NB4 (cell line): ENCODE results near the gene TNFSF11.

ENCODE experiments used
- MYC ChIP-seq: IDR thresholded peaks from 2 replicates; pipeline ENCODE4 v1.6.1; 2011; ENCODE audit warnings: low read depth, low read length
- POLR2A ChIP-seq: IDR thresholded peaks from 2 replicates; pipeline ENCODE4 v1.6.1; 2011; ENCODE audit warnings: mild to moderate bottlenecking; ENCODE audit not compliant: insufficient read length; ENCODE audit errors: extremely low read depth
- TF ChIP-seq, protein P1 (sequence below): IDR thresholded peaks from one replicate; pipeline ENCODE4 v1.5.1; 2012; ENCODE audit warnings: low read depth, low read length

DNA sequence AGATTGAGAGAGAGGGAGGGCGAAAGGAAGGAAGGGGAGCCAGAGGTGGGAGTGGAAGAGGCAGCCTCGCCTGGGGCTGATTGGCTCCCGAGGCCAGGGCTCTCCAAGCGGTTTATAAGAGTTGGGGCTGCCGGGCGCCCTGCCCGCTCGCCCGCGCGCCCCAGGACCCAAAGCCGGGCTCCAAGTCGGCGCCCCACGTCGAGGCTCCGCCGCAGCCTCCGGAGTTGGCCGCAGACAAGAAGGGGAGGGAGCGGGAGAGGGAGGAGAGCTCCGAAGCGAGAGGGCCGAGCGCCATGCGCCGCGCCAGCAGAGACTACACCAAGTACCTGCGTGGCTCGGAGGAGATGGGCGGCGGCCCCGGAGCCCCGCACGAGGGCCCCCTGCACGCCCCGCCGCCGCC is at the start of gene TNFSF11:
- TF ChIP-seq, protein P1, sequence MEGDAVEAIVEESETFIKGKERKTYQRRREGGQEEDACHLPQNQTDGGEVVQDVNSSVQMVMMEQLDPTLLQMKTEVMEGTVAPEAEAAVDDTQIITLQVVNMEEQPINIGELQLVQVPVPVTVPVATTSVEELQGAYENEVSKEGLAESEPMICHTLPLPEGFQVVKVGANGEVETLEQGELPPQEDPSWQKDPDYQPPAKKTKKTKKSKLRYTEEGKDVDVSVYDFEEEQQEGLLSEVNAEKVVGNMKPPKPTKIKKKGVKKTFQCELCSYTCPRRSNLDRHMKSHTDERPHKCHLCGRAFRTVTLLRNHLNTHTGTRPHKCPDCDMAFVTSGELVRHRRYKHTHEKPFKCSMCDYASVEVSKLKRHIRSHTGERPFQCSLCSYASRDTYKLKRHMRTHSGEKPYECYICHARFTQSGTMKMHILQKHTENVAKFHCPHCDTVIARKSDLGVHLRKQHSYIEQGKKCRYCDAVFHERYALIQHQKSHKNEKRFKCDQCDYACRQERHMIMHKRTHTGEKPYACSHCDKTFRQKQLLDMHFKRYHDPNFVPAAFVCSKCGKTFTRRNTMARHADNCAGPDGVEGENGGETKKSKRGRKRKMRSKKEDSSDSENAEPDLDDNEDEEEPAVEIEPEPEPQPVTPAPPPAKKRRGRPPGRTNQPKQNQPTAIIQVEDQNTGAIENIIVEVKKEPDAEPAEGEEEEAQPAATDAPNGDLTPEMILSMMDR: no peak
- TF ChIP-seq MYC (no peak), POLR2A (no peak)
